IPS DF 19.7 (cell line): ENCODE measurements around the gene MYO18A.
"Not testable (repeated sequence)": the region's sequence is repeated elsewhere in the genome, so short reads cannot be mapped to it uniquely, and the experiment has no call there.

ENCODE experiments used
- DNase-seq: peaks from one replicate; pipeline ENCODE4 v3.0.0-alpha.2; 2013; ENCODE audit warnings: low read depth, low spot score

Gene MYO18A

DNA sequence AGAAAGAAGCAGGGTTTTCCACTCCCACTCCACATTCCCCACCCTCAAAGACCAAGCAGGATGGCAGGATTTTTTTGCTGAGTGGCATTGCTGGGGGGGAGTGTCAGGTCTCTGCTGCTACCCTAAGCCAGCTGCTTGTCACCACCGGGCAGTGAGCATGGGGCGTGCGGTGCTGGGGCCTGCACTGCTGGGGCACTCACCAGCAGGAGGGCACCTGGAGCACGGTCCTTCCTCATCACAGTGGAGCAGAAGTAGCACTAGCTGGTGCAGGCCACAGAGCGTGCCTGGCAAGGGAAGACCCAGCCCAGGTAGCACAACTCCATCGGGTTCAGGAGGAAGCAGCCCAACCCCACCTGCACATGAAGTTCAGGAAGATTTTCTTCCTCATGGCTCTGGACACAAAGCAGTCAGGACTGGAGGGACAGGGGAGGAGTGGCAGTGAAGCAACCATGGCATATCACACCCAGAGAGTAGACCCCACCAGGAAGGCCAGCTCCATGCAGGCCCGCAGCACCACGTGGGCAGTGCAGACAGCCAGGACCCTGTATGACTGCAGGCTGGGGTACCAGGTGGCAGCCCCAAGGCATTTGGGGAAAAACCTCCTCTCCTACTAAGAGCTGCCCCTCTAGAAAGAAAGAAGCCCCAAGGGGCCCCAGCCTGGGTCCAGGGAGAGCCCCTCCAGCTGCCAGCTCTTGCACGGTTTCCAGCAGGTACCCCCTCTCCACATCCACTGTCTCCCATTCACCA lies 16.7 kb upstream of the MYO18A start:
- DNase-seq, result no peak

- no peak for DNase-seq
These were observed 15.4 kb upstream of the MYO18A start for GRCh38 chr17:29195465-29196081.

DNA sequence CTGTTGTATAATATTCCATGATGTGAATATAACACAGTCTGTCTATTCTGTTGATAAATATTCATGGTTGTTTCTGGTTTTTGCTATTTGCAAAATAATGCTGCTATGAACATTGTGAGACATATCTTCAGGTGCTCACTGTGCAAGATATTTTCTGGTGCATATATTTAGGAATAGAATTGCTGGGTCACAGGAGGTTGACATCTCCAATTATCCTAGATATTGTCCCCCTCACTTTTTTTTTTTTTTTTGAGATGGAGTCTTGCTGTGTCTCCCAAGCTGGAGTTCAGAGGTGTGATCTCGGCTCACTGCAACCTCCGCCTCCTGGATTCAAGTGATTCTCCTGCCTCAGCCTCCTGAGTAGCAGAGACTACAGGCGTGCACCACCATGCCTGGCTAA lies 14.5 kb upstream of the MYO18A start:
- no peak for DNase-seq

- DNase-seq, result no peak
These were observed 12.9 kb upstream of the MYO18A start for GRCh38 chr17:29193146-29193545.

- no peak for DNase-seq
These were observed 10.5 kb upstream of the MYO18A start for GRCh38 chr17:29190592-29191207.

GRCh38 chr17:29190039-29190438 lies 9.8 kb upstream of the MYO18A start:
- no peak for DNase-seq

DNA sequence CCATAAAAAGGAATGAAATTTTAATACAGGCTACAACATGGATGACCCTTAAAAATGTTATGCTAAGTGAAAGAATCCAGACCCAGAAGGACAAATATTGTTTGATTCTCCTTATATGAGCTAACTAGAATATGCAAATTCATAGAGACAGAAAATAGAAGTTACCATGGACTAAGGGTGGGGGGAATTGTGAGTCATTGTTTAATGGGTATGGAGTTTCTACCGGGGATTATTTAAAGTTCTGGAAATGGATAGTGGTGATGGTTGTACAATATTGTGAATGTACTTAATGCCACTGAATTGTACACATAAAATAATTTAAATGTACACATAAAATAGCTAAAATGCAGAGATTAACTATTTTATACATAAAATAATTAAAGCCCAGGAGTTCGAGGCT lies 9.2 kb upstream of the MYO18A start:
- no peak for DNase-seq

- DNase-seq, result no peak
These were observed 1.0 kb upstream of the MYO18A start for GRCh38 chr17:29181226-29181625.

DNA sequence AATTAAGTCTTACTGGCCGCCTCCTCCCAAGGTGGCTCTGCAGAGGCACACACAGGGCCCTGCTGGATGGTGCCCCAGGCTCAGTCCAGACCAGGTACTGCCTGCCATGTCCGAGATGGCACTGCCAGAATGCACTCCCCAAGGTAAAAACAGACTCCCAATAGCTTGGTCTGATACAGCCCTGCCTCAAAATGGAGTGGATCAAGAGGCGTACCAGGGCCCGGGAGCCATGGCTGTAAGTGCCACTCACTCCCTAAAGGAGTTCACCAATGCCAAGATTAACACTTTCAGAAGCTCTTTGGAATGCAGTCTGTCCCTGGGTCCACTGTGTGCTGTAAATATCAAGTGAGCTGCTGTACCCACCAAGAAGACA lies 576 bp upstream of the MYO18A start:
- DNase-seq, result no peak

- DNase-seq, result peak; percentile 72
These were observed 765 bp downstream of the MYO18A start for GRCh38 chr17:29179232-29180033.

- no peak for DNase-seq
These were observed 1.4 kb downstream of the MYO18A start for GRCh38 chr17:29178750-29179231.

DNA sequence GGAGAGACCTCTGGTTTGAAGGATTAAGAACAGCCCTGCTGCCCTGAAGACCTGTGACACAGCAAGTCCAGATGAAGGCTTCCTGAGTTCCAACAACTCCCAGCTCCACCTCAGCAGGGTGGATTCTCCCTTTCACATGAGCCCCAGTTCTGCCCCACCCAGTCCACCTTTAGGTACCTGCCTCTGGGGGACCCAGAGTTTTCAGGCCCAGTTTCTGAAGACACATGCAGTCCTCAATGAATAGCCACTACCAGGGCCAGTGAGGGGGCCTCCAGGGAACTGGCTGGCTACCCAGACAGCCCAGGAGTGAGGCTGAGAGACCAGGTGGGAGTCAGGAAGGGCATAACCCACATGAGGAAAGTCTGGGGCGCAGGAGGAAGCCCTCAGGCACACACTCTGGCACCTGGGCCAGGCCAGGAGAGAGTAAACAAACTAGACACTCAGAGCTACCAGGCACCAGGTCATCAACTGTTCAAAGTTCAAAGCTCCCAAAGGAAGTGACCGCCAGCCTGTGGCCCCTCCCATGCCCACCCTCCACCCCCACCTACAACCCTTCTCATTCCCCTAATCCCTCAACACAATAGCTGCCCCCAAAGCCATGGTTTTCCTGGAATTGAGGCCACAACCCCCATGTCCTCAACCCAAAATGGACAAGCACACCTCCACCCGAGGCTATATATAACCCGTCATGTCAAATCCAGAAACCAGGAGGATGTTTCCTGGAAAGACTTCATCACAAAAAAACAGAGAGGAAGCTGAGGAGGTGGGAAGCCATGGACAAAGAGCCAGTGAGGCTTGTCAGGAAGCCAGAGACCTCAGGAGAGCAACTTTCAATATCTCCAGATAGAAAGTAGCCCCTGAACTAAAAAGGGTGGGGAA lies 2.1 kb downstream of the MYO18A start:
- no peak for DNase-seq

DNA sequence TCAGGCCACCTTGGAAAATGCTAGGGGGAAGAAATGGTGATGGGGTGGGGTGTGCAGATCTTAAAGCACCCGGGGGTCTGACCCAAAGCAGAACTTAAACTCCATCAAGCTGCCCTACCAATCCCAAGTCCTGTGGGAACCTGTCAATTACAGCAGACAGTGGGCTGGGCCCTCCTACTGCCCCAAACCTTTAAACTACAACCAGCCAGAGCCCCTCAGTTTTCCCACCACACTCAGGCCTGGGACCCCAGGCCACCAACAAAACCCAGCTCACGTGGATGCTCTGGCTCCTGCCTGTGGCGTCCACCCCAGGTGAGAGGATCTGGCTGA lies 2.7 kb downstream of the MYO18A start:
- no peak for DNase-seq

GRCh38 chr17:29176558-29177351 lies 3.4 kb downstream of the MYO18A start:
- no peak for DNase-seq

DNA sequence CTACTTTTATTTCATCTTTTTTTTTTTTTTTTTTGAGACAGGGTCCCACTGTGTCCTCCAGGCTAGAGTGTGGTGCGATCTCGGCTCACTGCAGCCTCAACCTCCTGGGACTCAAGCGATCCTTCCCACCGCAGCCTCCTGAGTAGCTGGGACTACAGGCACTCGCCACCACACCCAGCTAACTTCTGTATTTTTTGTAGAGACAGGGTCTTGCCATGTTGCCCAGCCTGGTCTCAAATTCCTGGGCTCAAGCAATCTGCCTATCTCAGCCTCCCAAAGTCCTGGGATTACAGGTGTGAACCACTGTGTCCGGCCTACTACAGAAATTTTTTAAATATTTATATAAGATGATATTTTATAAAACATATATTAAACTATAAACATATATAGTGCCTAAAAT lies 4.8 kb downstream of the MYO18A start:
- DNase-seq, result no peak

- DNase-seq, result no peak
These were observed 7.6 kb downstream of the MYO18A start for GRCh38 chr17:29172589-29172988.

GRCh38 chr17:29170682-29171081 lies 9.5 kb downstream of the MYO18A start:
- DNase-seq, result no peak

- DNase-seq, result no peak
These were observed 10.2 kb downstream of the MYO18A start for GRCh38 chr17:29169806-29170591.

- not testable (repeated sequence) for DNase-seq
These were observed 11.5 kb downstream of the MYO18A start for GRCh38 chr17:29168759-29169126.
